Vagina (tissue), 2 donors: ENCODE measurements around the gene CCDC85C. TPM values are rescaled to one million over a fixed set of nuclear protein-coding genes. Genes with fewer than 3 reads are reported as not detected.

Experiments used
- DNase-seq, 2 donors: peaks; one replicate each; pipeline ENCODE4 v3.0.0-alpha.2; 2017; ENCODE audit errors: extremely low spot score in 2 of 2
- H3K27ac ChIP-seq: fragments of 200-600 bp; sonication (generic); one replicate; pipeline ENCODE4 v1.5.1; 2019
- H3K27me3 ChIP-seq: fragments of 200-600 bp; sonication (generic); one replicate; pipeline ENCODE4 v1.5.1; 2019
- H3K36me3 ChIP-seq, 2 donors: fragments of 200-600 bp; sonication (generic); one replicate each; pipeline ENCODE4 v1.5.1; 2017 to 2019
- H3K4me1 ChIP-seq: fragments of 200-600 bp; sonication (generic); one replicate; pipeline ENCODE4 v1.5.1; 2019
- H3K4me3 ChIP-seq, 2 donors: fragments of 200-600 bp; sonication (generic); 1 replicate in 1 of 2; 2 replicates in 1 of 2; pipeline ENCODE4 v1.5.1; 2016 to 2019
- H3K9me3 ChIP-seq: fragments of 200-600 bp; sonication (generic); one replicate; pipeline ENCODE4 v1.5.1; 2019
- CTCF ChIP-seq, 3 experiments: fragments of 450-650 bp in 2 of 3; fragments of 200-600 bp in 1 of 3; sonication (generic) in 1 of 3; IDR thresholded peaks; one replicate each; pipeline ENCODE4 v1.5.1; 2017 to 2019; ENCODE audit warnings: antibody characterized with exemption in 3 of 3, mild to moderate bottlenecking in 2 of 3, moderate library complexity in 2 of 3
- POLR2A ChIP-seq, 2 donors: fragments of 450-650 bp; IDR thresholded peaks; one replicate each; pipeline ENCODE4 v1.6.1; 2017; ENCODE audit warnings: antibody characterized with exemption in 2 of 2, mild to moderate bottlenecking in 2 of 2, moderate library complexity in 2 of 2
- POLR2AphosphoS5 ChIP-seq, 2 donors: sonication (generic); formaldehyde crosslinking; IDR thresholded peaks; one replicate each; pipeline ENCODE4 v1.9.0; 2017; ENCODE audit warnings: antibody characterized with exemption in 2 of 2, mild to moderate bottlenecking in 2 of 2, low read depth in 1 of 2; ENCODE audit not compliant: insufficient read depth in 1 of 2
- intact Hi-C: fragments of 100-400 bp; cut with DNase I; formaldehyde crosslinking; loops from one replicate; pipeline ENCODE4 v1.15.1; 2023
- total RNA-seq: library from RNA; depleted of rRNA; stranded (reverse); fragments of >200 nt; gene quantifications from one replicate; pipeline ENCODE4 v1.2.3, GENCODE V29; 2016

CCDC85C gene
- total RNA-seq, 1 donor from 2014 or later = 6.9 TPM

GRCh38 chr14:99471731-99472130, 132.3 kb downstream of the CCDC85C start:
- Histone ChIP-seq H3K36me3 (no peaks in the 10 kb centered on the region), H3K4me1 (peaks cover 48% of the 10 kb centered on the region), H3K27ac (no peak overlapping the region), H3K9me3 (no peaks in the 10 kb centered on the region), H3K4me3 (no peak overlapping the region), H3K27me3 (no peaks in the 10 kb centered on the region)
- TF ChIP-seq POLR2AphosphoS5 (IDR thresholded peaks at IDR 0.05; ENCODE audit: insufficient read depth in 1 of 2, low read depth in 1 of 2) (no peak), CTCF (IDR thresholded peaks at IDR 0.05) (no peak), POLR2A (IDR thresholded peaks at IDR 0.05) (no peak)
- intact Hi-C loops = loop anchor here (5.0 kb wide), 1 partner anchor 601 kb away; no protein-coding TSS in a partner anchor
- DNase-seq = no peak

- Histone ChIP-seq H3K27me3 (no peaks in the 10 kb centered on the region), H3K27ac (no peak overlapping the region), H3K36me3 (peaks cover 0 to 15% of the 10 kb centered on the region in 2 donors), H3K4me3 (no peak overlapping the region), H3K4me1 (peaks cover 35% of the 10 kb centered on the region), H3K9me3 (no peaks in the 10 kb centered on the region)
- TF ChIP-seq POLR2AphosphoS5 (IDR thresholded peaks at IDR 0.05; ENCODE audit: insufficient read depth in 1 of 2, low read depth in 1 of 2) (no peak), CTCF (IDR thresholded peaks at IDR 0.05) (no peak), POLR2A (IDR thresholded peaks at IDR 0.05) (no peak)
- intact Hi-C loops = no loop called here
- no peak for DNase-seq
Measured at GRCh38 chr14:99468836-99469592, 135.0 kb downstream of the CCDC85C start.

- H3K4me3 ChIP-seq = no peak overlapping the region
- intact Hi-C loops = no loop called here
- peaks cover 0 to 19% of the 10 kb centered on the region in 2 donors for H3K36me3 ChIP-seq
- no peak for TF ChIP-seq CTCF (IDR thresholded peaks at IDR 0.05)
- no peak for TF ChIP-seq POLR2AphosphoS5 (IDR thresholded peaks at IDR 0.05; ENCODE audit: insufficient read depth in 1 of 2, low read depth in 1 of 2)
- TF ChIP-seq POLR2A (IDR thresholded peaks at IDR 0.05) = no peak
- H3K27ac ChIP-seq = no peak overlapping the region
- peaks cover 34% of the 10 kb centered on the region for H3K4me1 ChIP-seq
- DNase-seq = no peak
- no peaks in the 10 kb centered on the region for H3K27me3 ChIP-seq
- no peaks in the 10 kb centered on the region for H3K9me3 ChIP-seq
Measured at GRCh38 chr14:99468081-99468480, 135.9 kb downstream of the CCDC85C start.

- peaks cover 0 to 24% of the 10 kb centered on the region in 2 donors for H3K36me3 ChIP-seq
- no peak for DNase-seq
- TF ChIP-seq POLR2A (IDR thresholded peaks at IDR 0.05) (no peak), CTCF (IDR thresholded peaks at IDR 0.05) (no peak), POLR2AphosphoS5 (IDR thresholded peaks at IDR 0.05; ENCODE audit: insufficient read depth in 1 of 2, low read depth in 1 of 2) (no peak)
- H3K9me3 ChIP-seq = no peaks in the 10 kb centered on the region
- peaks cover 28% of the 10 kb centered on the region for H3K4me1 ChIP-seq
- H3K27me3 ChIP-seq = no peaks in the 10 kb centered on the region
- H3K27ac ChIP-seq = no peak overlapping the region
- intact Hi-C loops = no loop called here
- no peak overlapping the region for H3K4me3 ChIP-seq
Measured at GRCh38 chr14:99467336-99468078, 136.5 kb downstream of the CCDC85C start.
